Hepatocyte (in vitro differentiated cells): ENCODE measurements around the gene STK38L. TPM values are rescaled to one million over a fixed set of nuclear protein-coding genes. Genes with fewer than 3 reads are reported as not detected.

Experiments
- DNase-seq: peaks from one replicate; pipeline ENCODE4 v3.0.0-alpha.2; 2016; ENCODE audit warnings: low spot score
- H2AFZ ChIP-seq: fragments of 200-600 bp; sonication (generic); 2 replicates; pipeline ENCODE4 v1.6.0; 2016; ENCODE audit warnings: antibody characterized with exemption, mild to moderate bottlenecking
- H3K27ac ChIP-seq: fragments of 200-600 bp; sonication (generic); 2 replicates; pipeline ENCODE4 v1.5.1; 2016; ENCODE audit warnings: mild to moderate bottlenecking
- H3K27me3 ChIP-seq: fragments of 200-600 bp; sonication (generic); 2 replicates; pipeline ENCODE4 v1.6.1; 2016
- H3K36me3 ChIP-seq: fragments of 200-600 bp; sonication (generic); replicated peaks from 2 replicates; pipeline ENCODE4 v1.5.1; 2016; ENCODE audit warnings: low read depth; ENCODE audit not compliant: insufficient read depth
- H3K4me1 ChIP-seq: fragments of 200-600 bp; sonication (generic); 2 replicates; pipeline ENCODE4 v1.5.1; 2016; ENCODE audit warnings: mild to moderate bottlenecking, moderate library complexity; ENCODE audit not compliant: insufficient read depth
- H3K4me2 ChIP-seq: fragments of 200-600 bp; sonication (generic); 2 replicates; pipeline ENCODE4 v1.6.0; 2016
- H3K4me3 ChIP-seq: fragments of 200-600 bp; sonication (generic); 2 replicates; pipeline ENCODE4 v1.5.1; 2016; ENCODE audit warnings: mild to moderate bottlenecking
- H3K79me2 ChIP-seq: fragments of 200-600 bp; sonication (generic); 2 replicates; pipeline ENCODE4 v1.6.0; 2017; ENCODE audit warnings: mild to moderate bottlenecking
- H3K9me2 ChIP-seq: fragments of 200-600 bp; sonication (generic); replicated peaks from 2 replicates; pipeline ENCODE4 v1.6.0; 2017; ENCODE audit warnings: mild to moderate bottlenecking; ENCODE audit not compliant: insufficient read depth
- H3K9me3 ChIP-seq: fragments of 200-600 bp; sonication (generic); 2 replicates; pipeline ENCODE4 v1.5.1; 2016; ENCODE audit warnings: low read depth, mild to moderate bottlenecking
- H4K20me1 ChIP-seq: fragments of 200-600 bp; sonication (generic); 2 replicates; pipeline ENCODE4 v1.6.0; 2016; ENCODE audit warnings: mild to moderate bottlenecking; ENCODE audit not compliant: insufficient read depth, poor library complexity, severe bottlenecking
- CTCF ChIP-seq: fragments of 200-600 bp; sonication (generic); IDR thresholded peaks from 2 replicates; pipeline ENCODE4 v1.5.1; 2016; ENCODE audit warnings: antibody characterized with exemption, mild to moderate bottlenecking; ENCODE audit not compliant: poor library complexity
- EZH2 ChIP-seq: fragments of 200-600 bp; sonication (generic); IDR thresholded peaks from 2 replicates; pipeline ENCODE4 v1.6.1; 2016; ENCODE audit warnings: antibody characterized with exemption, mild to moderate bottlenecking, borderline replicate concordance
- EZH2phosphoT487 ChIP-seq: fragments of 200-600 bp; sonication (generic); IDR thresholded peaks from one replicate; pipeline ENCODE4 v1.6.1; 2018; ENCODE audit warnings: antibody characterized with exemption, mild to moderate bottlenecking, low read depth, moderate library complexity; ENCODE audit not compliant: unreplicated experiment, severe bottlenecking
- WGBS: methylation state at CpG from one replicate; pipeline ENCODE4 v1.1.6; 2016; ENCODE audit warnings: low lambda C conversion rate; ENCODE audit errors: missing lambda C conversion rate; 5-methylcytosine and 5-hydroxymethylcytosine counted together
- polyA plus RNA-seq: library from polyadenylated mRNA; unstranded; fragments of >200 nt; fragmentation: Nextera tagmentation; extraction: Ambion mirVana; gene quantifications from 2 replicates; pipeline ENCODE4 v1.2.1, GENCODE V29; 2016
- total RNA-seq: library from RNA; depleted of rRNA; stranded (reverse); fragments of >200 nt; gene quantifications from 2 replicates; pipeline ENCODE4 v1.2.3, GENCODE V29; 2014

Gene STK38L
- total and polyA plus RNA-seq, 2 experiments from 2014 or later = 18.8 to 36.7 TPM

DNA sequence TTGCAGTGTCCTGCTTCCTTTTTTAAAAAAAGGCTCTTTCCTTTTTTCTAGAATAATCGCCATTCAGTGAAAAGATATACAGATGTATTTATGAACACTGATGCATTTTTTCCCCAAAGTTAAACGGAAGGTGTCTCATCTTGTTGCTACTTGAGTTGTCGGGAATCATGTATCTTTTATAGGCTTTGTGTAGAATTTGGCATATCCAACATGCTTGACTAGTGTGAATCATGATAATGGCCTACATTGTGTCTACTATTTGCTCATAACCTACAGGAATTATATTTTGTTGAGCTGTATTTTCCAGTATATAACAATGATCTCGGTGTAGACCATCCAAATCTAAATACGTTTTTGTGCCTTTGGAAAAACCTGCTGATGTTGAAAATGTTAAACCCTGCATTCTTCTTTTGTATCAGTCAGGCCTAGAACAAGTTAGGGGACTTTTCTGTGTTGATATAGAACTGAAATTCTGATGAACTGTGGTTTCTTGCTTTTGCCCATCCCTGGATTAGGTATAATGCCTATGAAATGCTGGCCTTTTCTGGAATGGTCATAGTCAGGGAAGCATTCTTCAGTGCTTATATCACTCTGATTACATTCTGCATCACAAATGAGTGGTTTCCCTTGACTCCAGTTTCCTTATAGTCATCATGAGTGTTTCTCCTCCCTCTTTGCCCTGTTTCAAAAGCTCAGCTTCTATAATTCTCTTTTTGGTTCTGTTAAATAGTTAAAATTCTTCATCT, 99.3 kb downstream of the STK38L start:
- 91% methylated on average over 5 of the region's 5 CpGs for WGBS
- DNase-seq = peak; percentile 19
- no peaks in the 10 kb centered on the region for H3K27me3 ChIP-seq
- no peaks in the 10 kb centered on the region for H3K9me3 ChIP-seq
- no peaks in the 10 kb centered on the region for H3K9me2 ChIP-seq
- no peaks in the 10 kb centered on the region for H3K4me1 ChIP-seq
- H3K4me2 ChIP-seq = no peak overlapping the region
- no peaks in the 10 kb centered on the region for H4K20me1 ChIP-seq
- no peaks in the 10 kb centered on the region for H3K36me3 ChIP-seq
- TF ChIP-seq EZH2phosphoT487 (no peak), EZH2 (no peak), CTCF (no peak)
- no peak overlapping the region for H3K27ac ChIP-seq
- no peak overlapping the region for H3K4me3 ChIP-seq
- no peak overlapping the region for H2AFZ ChIP-seq
- H3K79me2 ChIP-seq = no peaks in the 10 kb centered on the region

DNA sequence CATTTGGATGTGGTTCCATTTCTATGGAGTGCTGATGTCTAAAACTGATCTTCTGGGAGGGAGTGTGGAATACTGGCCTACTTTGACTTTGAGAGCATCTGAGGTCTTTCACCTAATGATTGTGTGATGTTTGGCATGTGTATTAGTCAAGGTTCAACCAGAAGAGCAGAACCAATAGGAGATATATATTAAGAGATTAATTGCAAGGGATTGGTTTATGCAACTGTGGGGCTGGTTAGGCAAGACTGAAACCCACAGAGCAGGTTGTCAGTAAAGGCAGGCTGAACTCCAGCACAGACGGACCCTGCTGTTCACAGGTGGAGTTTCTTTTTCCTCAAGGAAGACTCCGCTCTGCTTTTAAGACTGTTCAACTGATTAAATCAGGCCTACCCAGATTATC, 100.2 kb downstream of the STK38L start:
- H4K20me1 ChIP-seq = no peaks in the 10 kb centered on the region
- H3K4me1 ChIP-seq = no peaks in the 10 kb centered on the region
- H3K36me3 ChIP-seq = no peaks in the 10 kb centered on the region
- no peaks in the 10 kb centered on the region for H3K9me2 ChIP-seq
- H3K27me3 ChIP-seq = no peaks in the 10 kb centered on the region
- no peak overlapping the region for H3K4me3 ChIP-seq
- H2AFZ ChIP-seq = no peak overlapping the region
- no peaks in the 10 kb centered on the region for H3K79me2 ChIP-seq
- H3K27ac ChIP-seq = no peak overlapping the region
- no peaks in the 10 kb centered on the region for H3K9me3 ChIP-seq
- no peak for TF ChIP-seq EZH2phosphoT487
- TF ChIP-seq CTCF = no peak
- no peak for TF ChIP-seq EZH2
- WGBS = 76% methylated on average over 2 of the region's 2 CpGs
- DNase-seq = no peak
- no peak overlapping the region for H3K4me2 ChIP-seq

DNA sequence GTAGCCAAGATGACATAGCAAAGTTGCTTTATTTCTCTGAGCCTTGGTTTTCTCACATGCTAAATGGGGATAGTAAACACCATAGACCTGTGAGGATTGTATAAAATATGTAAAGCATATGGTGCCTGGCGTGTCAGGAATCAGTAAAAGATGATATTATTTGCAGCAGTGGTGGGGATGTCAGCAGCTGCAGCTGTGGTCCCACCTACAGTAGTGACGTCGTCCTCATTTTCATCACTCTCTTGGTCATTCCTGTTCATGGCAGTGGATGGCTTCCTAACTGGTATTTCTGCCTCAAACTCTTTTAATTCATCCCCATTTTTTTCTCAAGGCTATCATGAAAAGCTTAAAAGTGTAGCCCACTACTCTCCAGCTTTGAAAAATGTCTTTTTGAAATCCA, 100.7 kb downstream of the STK38L start:
- no peak for DNase-seq
- no peak overlapping the region for H3K4me3 ChIP-seq
- no peak overlapping the region for H3K4me2 ChIP-seq
- H3K4me1 ChIP-seq = no peaks in the 10 kb centered on the region
- H3K36me3 ChIP-seq = no peaks in the 10 kb centered on the region
- H3K27me3 ChIP-seq = no peaks in the 10 kb centered on the region
- no peak overlapping the region for H2AFZ ChIP-seq
- H4K20me1 ChIP-seq = no peaks in the 10 kb centered on the region
- WGBS = 67% methylated on average over 3 of the region's 3 CpGs
- TF ChIP-seq EZH2phosphoT487 (no peak), EZH2 (no peak), CTCF (no peak)
- H3K79me2 ChIP-seq = no peaks in the 10 kb centered on the region
- H3K9me2 ChIP-seq = no peaks in the 10 kb centered on the region
- H3K9me3 ChIP-seq = no peaks in the 10 kb centered on the region
- H3K27ac ChIP-seq = no peak overlapping the region
